Umbilical cord (tissue), 2 donors: Measurements from ENCODE around the gene OGFR. TPM values are rescaled to one million over a fixed set of nuclear protein-coding genes. Genes with fewer than 3 reads are reported as not detected.
"Not testable (repeated sequence)": the region's sequence is repeated elsewhere in the genome, so short reads cannot be mapped to it uniquely, and the experiment has no call there.

Experiments used
- DNase-seq: peaks from one replicate; pipeline ENCODE4 v3.0.0-alpha.2; 2015; ENCODE audit warnings: low spot score
- total RNA-seq: library from RNA; depleted of rRNA; stranded (reverse); fragments of >200 nt; gene quantifications from one replicate; pipeline ENCODE4 v1.2.3, GENCODE V29; 2014; ENCODE audit warnings: low replicate concordance; ENCODE audit not compliant: insufficient read depth

The OGFR gene
- total RNA-seq, 1 donor from 2014 or later: 13.7 TPM

DNA sequence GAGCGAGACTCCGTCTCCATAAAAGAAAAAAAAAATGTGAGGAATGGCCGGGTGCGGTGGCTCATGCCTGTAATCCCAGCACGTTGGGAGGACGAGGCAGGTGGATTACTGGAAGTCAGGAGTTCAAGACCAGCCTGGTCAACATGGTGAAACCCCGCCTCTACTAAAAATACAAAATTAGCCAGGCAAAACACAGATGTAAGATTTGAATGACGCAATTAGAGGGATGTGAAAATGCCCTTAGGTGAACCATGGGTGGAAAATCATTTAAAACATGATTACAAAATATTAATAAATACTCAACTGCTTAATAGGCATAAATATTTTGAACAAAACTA, 33.1 kb downstream of the OGFR start:
- no peak for DNase-seq

DNA sequence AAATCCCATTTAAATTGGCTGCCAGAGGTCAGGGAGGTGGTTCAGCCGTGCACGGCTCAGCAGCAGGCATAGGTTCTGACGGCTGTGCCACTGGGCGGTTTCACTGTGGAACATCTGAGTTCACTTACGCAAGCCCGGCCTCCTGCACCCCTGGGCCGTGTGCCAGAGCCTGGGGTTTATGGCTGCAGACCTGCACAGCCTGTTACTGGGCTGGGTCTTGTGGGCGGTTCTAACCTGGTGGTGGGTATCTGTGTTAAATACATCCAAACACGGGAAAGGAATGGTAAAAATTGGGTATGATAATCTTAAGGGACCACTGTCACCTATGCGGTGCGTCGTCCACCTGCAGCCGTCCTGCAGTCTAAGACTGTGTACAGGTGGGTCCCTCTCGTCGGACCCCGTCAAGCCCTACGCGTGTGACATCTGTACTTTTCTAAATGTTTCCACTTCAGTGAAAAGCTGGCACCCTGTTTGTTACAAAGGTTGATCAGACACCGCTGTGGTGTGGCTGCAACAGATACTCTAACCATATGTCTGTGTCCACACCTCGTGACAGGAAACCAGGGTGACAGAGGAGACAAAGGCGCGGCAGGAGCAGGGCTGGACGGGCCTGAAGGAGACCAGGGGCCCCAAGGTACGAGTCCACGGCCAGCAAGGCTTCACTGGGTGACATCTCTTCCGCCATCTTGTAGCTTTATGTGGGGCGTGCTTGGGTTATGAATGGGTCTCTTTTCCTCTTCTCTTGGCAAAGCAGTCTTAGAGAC, 33.7 kb downstream of the OGFR start:
- DNase-seq: no peak

GRCh38 chr20:62839261-62839660, 34.6 kb downstream of the OGFR start:
- DNase-seq: no peak

- no peak for DNase-seq
These were observed 35.2 kb downstream of the OGFR start for GRCh38 chr20:62839816-62840215.

- no peak for DNase-seq
These were observed 35.9 kb downstream of the OGFR start for GRCh38 chr20:62840244-62841197.

DNA sequence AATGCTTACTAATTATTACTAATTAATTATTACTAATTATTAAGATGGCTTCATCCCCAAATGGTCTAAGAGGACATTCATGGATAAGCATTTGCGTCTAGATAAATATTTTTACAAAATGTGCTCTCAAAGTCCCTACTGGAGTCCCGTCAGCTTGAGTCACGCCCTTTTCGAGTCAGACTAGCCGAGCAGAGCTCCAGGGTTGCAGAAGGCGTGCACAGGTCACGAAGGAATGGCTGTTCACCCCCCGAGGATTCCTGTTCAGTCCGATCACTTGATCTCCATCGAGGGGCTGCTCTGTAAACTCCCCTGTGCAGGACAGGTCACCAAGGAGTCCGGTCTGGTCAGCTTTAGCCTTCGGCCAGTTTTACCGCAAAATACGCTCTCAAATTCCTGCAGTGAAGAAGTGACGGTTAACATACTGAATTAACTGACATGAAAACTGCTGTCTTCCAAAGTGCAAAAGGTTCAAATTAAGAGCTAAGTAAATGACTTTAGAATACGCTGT, 37.1 kb downstream of the OGFR start:
- DNase-seq: no peak

DNA sequence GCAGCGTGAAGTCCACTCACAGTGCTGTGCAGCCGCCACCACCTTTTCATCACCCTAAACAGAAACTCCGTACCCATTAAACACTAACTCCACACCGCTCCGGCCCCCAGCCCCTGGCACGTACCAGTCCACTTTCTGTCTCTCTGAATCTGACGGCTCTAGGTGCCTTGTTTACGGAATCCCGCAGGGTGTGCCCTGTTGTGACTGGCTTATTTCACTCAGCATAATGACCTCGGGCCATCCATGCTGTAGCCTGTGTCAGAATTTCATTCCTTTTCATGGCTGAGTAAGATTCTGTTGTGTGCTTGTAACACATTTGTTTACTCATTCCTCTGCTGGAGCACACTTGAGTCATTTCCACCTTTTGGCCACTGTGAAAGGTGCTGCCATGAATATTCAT, 39.0 kb downstream of the OGFR start:
- DNase-seq: no peak

GRCh38 chr20:62844182-62844581, 39.5 kb downstream of the OGFR start:
- DNase-seq: no peak

DNA sequence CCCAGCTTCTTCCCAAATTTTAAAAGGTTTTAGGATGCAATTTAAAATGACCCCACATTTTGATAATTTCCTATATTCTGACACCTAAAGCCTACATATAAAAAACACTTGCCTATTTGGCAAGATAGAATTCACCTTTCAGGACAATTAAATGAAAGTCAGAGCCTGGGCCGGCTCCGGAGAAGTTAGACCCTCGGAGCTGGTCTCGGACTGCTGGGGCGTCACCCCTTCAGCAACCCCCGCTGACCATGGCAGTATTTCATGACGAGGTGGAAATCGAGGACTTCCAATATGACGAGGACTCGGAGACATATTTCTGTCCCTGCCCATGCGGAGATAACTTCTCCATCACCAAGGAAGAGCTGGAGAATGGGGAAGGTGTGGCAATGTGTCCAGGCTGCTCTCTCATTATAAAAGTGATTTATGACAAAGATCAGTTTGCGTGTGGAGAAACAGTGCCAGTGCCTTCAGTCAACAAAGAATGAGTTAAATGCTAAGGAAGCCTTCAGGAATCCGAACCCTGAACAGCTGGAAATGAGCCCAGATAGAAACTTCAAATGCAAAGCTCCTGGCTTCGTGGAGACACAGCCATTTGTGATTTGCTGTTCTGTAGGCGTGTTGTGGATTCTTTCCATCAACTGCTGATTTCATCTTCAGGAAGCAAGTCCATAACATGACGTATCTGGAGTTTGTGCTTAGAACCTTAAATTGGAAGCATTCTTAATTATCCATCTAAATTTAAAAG, 41.0 kb downstream of the OGFR start:
- peak; percentile 94 for DNase-seq

DNA sequence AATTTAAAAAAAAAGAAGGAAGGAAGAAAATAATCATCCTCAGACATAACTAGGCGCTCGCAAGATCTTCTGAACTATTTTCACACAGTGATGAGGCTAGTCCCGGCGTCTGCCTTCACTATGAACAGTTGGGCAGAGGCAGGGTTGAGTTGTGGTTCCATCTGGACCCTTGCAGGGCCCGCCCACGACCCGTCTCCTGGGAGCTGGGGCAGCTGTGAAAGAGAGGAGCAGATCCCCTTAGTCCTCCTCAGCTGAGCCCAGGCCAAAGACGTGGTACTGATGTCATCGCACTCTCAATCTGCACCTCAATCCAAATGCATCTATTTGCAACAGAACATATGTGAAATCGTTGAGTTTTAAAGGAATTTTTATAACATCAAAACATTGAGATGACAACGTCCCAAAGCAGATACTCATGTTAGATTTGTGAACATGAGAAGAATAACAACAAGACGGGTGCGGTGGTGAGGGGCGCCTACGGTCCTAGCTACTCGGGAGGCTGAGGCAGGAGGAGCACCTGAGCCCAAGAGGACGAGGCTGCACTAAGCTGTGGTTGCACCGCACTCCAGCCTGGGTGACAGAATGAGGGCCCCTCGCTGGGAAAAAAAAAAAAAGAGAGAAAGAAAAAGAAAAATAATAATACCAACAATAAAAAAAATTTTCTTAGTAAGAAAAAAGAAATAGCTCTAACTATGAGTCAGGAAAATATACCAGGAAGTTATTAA, 41.7 kb downstream of the OGFR start:
- DNase-seq: peak; percentile 67

GRCh38 chr20:62848917-62849316, 44.3 kb downstream of the OGFR start:
- DNase-seq: not testable (repeated sequence)

GRCh38 chr20:62849431-62849830, 44.8 kb downstream of the OGFR start:
- no peak for DNase-seq

- no peak for DNase-seq
These were observed 45.8 kb downstream of the OGFR start for GRCh38 chr20:62850333-62850974.

DNA sequence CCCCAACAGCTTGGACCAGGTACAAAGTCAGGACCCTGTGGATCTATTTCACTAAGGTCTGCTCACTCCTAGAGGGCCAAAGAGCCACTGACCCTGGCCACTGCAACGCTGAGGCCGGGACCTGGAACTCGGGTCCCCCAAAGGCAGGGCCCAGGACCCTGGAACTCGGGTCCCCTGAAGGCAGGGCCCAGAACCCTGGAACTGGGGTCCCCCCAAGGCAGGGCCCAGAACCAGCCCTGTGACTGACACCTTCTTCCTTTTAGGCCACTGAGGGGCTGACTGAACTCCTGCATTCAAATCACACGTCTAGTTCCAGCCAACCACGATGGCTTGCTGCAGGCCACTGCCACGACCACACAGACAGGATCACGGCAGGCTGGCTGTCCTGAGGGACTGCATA, 47.6 kb downstream of the OGFR start:
- no peak for DNase-seq

DNA sequence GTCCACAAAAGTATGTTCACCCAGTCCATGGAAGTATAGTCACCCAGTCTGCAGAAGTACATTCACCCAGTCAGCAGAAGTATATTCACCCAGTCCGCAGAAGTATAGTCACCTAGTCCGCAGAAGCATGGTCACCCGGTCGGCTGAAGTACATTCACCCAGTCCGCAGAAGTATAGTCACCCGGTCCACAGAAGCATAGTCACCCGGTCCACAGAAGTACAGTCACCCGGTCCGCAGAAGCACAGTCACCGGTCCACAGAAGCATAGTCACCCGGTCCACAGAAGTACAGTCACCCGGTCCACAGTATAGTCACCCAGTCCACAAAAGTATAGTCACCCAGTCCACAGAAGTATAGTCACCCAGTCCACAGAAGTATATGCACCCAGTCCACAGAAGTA, 48.2 kb downstream of the OGFR start:
- no peak for DNase-seq

- DNase-seq: not testable (repeated sequence)
These were observed 48.7 kb downstream of the OGFR start for GRCh38 chr20:62853304-62853703.

- DNase-seq: no peak
These were observed 49.5 kb downstream of the OGFR start for GRCh38 chr20:62854121-62854520.

DNA sequence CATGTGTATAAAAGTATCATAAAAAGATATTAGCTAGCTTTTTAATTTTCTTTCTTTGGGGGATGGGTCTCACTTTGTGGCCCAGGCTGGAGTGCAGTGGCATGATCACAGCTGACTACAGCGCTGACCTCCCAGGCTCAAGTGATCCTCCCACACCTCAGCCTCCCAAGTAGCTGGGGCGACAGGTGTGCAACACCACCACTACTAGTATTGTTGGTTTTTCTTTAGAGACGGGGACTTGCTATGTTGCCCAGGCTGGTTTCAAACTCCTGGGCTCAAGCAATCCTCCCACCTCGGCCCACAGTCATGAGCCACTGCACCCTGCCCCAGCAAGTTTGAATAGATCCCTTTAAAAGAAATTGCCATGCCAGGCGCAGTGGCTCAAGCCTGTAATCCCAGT, 50.5 kb downstream of the OGFR start:
- no peak for DNase-seq

GRCh38 chr20:62856931-62857619, 52.4 kb downstream of the OGFR start:
- no peak for DNase-seq
